Measurements from ENCODE around the gene ATOH8.

DNA sequence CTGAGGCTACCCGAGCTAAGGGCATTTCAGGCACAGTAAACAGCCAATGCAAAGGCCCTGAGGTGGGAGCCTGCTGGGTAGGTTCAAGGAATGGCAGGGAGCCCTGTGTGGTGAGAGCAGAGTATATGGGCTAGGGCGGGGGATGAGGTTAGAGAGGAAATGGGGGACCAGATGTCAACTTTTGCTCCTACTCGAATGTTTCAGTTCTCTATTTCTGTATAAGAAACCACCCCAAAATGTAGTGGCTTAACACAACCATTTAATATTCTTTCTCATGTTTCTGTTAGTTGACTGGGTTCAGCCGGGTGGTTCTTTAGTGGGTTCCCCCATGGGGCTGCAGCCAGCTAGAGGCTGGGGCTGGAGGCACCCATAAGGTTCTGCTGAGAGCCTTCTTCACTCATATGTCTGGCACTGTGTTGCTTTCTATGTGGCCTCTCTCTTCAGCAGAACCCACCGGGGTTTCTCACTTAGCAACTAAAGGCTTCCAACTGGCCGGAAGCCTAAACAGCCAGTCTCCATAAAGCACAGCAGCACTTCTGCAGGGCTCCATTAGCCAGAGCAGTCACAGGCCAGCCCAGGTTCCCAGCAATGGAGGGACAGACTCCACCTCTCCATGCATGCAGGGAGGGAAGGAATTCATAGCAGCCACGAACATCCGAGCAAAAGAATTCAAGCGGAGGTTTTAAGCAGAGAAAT lies 5.6 kb upstream of the ATOH8 start:
- TF ChIP-seq EZH2 (IDR thresholded peaks at IDR 0.05; ENCODE audit: insufficient read depth, poor library complexity, severe bottlenecking) (no peak), EZH2phosphoT487 (IDR thresholded peaks at IDR 0.05; ENCODE audit: insufficient read depth, low read depth) (no peak)

Data from GM23248 (cell line).